Activated B cell treated with CpG ODN at 0.5 μM for 24 hours (primary cell): ENCODE results near the gene WIPI1. TPM values are rescaled to one million over a fixed set of nuclear protein-coding genes. Genes with fewer than 3 reads are reported as not detected.

Source experiments
- ATAC-seq: fragments of 200-7000 bp; cut with Tn5 transposase; one replicate; pipeline ENCODE4 v1.10.0; 2021; ENCODE audit warnings: low read depth, mild to moderate bottlenecking, moderate library complexity
- CTCF ChIA-PET: fragments of 350-600 bp; sonication (Branson Sonifier 250); formaldehyde crosslinking; loops from one replicate; lab custom pipeline; 2021; ENCODE audit warnings: antibody characterized with exemption; lab: Charles Lee
- POLR2A ChIA-PET: fragments of 350-600 bp; sonication (Branson Sonifier 250); formaldehyde crosslinking; loops from one replicate; lab custom pipeline; 2021; ENCODE audit warnings: antibody characterized with exemption; lab: Charles Lee
- DNase-seq: peaks from one replicate; pipeline ENCODE4 v3.0.0; 2022
- H3K27ac Mint-ChIP-seq: one replicate; pipeline ENCODE4 v1.8.0; 2020; ENCODE audit warnings: mixed read lengths
- H3K27me3 Mint-ChIP-seq: one replicate; pipeline ENCODE4 v1.8.0; 2021; ENCODE audit warnings: mixed read lengths
- H3K36me3 Mint-ChIP-seq: one replicate; pipeline ENCODE4 v1.8.0; 2021; ENCODE audit warnings: low read depth, mixed read lengths
- H3K4me1 Mint-ChIP-seq: one replicate; pipeline ENCODE4 v1.8.0; 2021; ENCODE audit warnings: mixed read lengths
- H3K4me3 Mint-ChIP-seq: one replicate; pipeline ENCODE4 v1.8.0; 2020; ENCODE audit warnings: mild to moderate bottlenecking, mixed read lengths
- H3K9me3 Mint-ChIP-seq: one replicate; pipeline ENCODE4 v1.8.0; 2020; ENCODE audit warnings: mixed read lengths
- intact Hi-C: fragments of 100-400 bp; cut with micrococcal nuclease; formaldehyde crosslinking; loops from one replicate; pipeline ENCODE4 v1.15.1; 2024
- total RNA-seq: library from RNA; stranded (reverse); gene quantifications from 2 replicates; pipeline ENCODE4 v1.2.3, GENCODE V29; 2022
- TF ChIP-seq, protein P1 (sequence below): fragments of 200-600 bp; IDR thresholded peaks from one replicate; pipeline ENCODE4 v1.8.0; 2022; ENCODE audit warnings: antibody characterized with exemption, mild to moderate bottlenecking

WIPI1 gene
- total RNA-seq, 1 donor from 2014 or later, result 9.8 TPM

DNA sequence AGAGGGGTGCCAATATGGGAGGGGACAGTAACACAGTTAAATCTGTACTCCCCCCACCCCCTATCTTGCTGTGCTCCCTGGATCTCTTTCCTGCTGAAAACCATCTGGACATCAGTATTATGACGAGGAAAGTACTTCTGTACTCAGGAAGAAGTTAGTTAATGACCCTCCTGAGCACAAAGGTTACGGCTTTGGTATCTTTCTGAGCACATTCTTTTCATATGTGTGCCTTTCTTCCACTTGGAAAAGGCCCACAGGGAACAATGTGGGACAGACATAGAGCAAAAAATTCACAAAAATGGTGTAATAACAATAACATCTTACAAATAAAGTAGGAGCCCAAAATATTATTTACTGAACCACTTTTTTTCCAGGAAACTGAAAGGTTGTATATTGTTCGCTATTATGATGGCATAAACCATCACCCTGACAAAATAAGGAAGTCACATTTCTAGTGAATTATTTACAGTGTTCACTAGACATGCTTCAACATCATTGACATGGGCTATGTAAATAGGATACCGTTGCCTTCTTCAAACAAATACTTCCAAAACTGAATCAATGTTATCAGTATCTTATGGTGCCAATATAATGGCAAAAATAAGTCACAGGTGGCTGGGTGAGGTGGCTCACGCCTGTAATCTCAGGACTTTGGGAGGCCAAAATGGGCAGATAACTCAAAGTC is 5.5 kb downstream of the WIPI1 start:
- CTCF ChIA-PET, result interaction anchor here (1.4 kb wide), 1 partner anchor 53 kb away, joined by 3 read pairs; no protein-coding TSS in a partner anchor
- no peak overlapping the region for H3K27ac Mint-ChIP-seq

DNA sequence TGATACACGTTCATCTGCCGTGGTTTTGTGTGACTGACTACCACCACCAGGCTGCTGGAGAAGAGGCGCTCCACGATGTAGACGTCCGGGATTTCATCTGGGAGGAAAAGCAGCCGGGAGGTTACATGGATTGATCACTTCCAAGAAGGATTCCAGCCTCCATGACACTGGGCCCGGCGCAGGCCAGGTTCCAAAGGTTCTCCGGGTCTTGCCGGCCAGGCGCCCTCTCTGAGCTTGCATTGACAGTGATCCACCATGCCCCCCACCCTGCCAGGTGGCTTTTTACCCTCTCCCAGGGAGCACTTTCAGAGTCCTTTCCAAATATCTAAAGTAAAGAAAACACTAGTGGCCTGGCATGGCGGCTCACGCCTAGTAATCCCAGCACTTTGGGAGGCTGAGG is 6.5 kb downstream of the WIPI1 start:
- TF ChIP-seq, protein P1, sequence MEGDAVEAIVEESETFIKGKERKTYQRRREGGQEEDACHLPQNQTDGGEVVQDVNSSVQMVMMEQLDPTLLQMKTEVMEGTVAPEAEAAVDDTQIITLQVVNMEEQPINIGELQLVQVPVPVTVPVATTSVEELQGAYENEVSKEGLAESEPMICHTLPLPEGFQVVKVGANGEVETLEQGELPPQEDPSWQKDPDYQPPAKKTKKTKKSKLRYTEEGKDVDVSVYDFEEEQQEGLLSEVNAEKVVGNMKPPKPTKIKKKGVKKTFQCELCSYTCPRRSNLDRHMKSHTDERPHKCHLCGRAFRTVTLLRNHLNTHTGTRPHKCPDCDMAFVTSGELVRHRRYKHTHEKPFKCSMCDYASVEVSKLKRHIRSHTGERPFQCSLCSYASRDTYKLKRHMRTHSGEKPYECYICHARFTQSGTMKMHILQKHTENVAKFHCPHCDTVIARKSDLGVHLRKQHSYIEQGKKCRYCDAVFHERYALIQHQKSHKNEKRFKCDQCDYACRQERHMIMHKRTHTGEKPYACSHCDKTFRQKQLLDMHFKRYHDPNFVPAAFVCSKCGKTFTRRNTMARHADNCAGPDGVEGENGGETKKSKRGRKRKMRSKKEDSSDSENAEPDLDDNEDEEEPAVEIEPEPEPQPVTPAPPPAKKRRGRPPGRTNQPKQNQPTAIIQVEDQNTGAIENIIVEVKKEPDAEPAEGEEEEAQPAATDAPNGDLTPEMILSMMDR, result no peak
- Mint-ChIP-seq H3K27me3 (no peaks in the 10 kb centered on the region), H3K27ac (no peak overlapping the region), H3K4me3 (no peak overlapping the region), H3K36me3 (peaks cover 21% of the 10 kb centered on the region), H3K9me3 (no peaks in the 10 kb centered on the region), H3K4me1 (no peaks in the 10 kb centered on the region)
- ChIA-PET CTCF (no interaction called here), POLR2A (interaction anchor here (0.6 kb wide), 1 partner anchor 457 kb away, joined by 3 read pairs; no protein-coding TSS in a partner anchor)
- ATAC-seq, result no peak
- no peak for DNase-seq
- intact Hi-C loops, result no loop called here

More for the DNA sequence above, 5.5 kb downstream of the WIPI1 start:
- TF ChIP-seq, protein P1, result no peak
- Mint-ChIP-seq H3K4me3 (no peak overlapping the region), H3K4me1 (peaks cover 8% of the 10 kb centered on the region), H3K36me3 (peaks cover 21% of the 10 kb centered on the region), H3K27me3 (no peaks in the 10 kb centered on the region), H3K9me3 (no peaks in the 10 kb centered on the region)
- POLR2A ChIA-PET, result no interaction called here
- ATAC-seq (no peak), DNase-seq (no peak)
- intact Hi-C loops, result no loop called here

- TF ChIP-seq, protein P1, result no peak
- no peaks in the 10 kb centered on the region for H3K4me1 Mint-ChIP-seq
- H3K27me3 Mint-ChIP-seq, result no peaks in the 10 kb centered on the region
- H3K27ac Mint-ChIP-seq, result no peak overlapping the region
- POLR2A ChIA-PET, result interaction anchor here (0.6 kb wide), 1 partner anchor 457 kb away, joined by 3 read pairs; no protein-coding TSS in a partner anchor
- CTCF ChIA-PET, result no interaction called here
- no peaks in the 10 kb centered on the region for H3K9me3 Mint-ChIP-seq
- peaks cover 21% of the 10 kb centered on the region for H3K36me3 Mint-ChIP-seq
- DNase-seq (no peak), ATAC-seq (no peak)
- no peak overlapping the region for H3K4me3 Mint-ChIP-seq
- intact Hi-C loops, result no loop called here
Measured at GRCh38 chr17:68450391-68450790, 6.9 kb downstream of the WIPI1 start.

GRCh38 chr17:68449021-68449739 is 8.1 kb downstream of the WIPI1 start:
- Mint-ChIP-seq H3K4me1 (no peaks in the 10 kb centered on the region), H3K27me3 (no peaks in the 10 kb centered on the region), H3K27ac (no peak overlapping the region), H3K9me3 (no peaks in the 10 kb centered on the region), H3K36me3 (peaks cover 21% of the 10 kb centered on the region), H3K4me3 (no peak overlapping the region)
- intact Hi-C loops, result no loop called here
- TF ChIP-seq, protein P1, result no peak
- ATAC-seq, result no peak
- POLR2A ChIA-PET, result no interaction called here
- DNase-seq, result no peak
- CTCF ChIA-PET, result no interaction called here

DNA sequence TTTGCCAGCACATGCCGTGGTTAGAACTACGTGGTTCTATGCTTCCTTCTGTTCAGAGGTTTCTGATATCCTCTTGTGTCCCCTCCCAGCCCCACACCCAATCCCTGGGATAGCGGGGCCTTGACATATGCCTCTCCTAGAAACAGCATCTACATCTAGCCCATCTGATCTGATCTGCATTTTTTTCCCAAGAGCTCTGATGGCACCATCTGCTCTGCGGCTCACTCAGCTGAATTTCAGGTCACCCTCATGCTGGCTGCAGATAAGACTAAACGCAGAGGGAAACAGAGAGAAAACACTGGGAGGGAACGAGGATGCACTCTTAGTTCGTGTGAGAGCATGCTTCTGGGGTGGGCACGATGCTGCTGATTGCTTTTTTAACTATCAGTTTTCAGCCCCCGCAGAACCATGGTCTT is 10.7 kb downstream of the WIPI1 start:
- Mint-ChIP-seq H3K36me3 (peaks cover 22% of the 10 kb centered on the region), H3K9me3 (no peaks in the 10 kb centered on the region), H3K4me1 (peaks cover 1% of the 10 kb centered on the region), H3K27ac (no peak overlapping the region), H3K4me3 (no peak overlapping the region), H3K27me3 (no peaks in the 10 kb centered on the region)
- POLR2A ChIA-PET, result interaction anchor here (0.7 kb wide), 1 partner anchor 294 kb away, joined by 3 read pairs; no protein-coding TSS in a partner anchor
- no peak for DNase-seq
- TF ChIP-seq, protein P1, result no peak
- no peak for ATAC-seq
- intact Hi-C loops, result no loop called here
- CTCF ChIA-PET, result interaction anchor here (1.2 kb wide), 1 partner anchor 427 kb away, joined by 3 read pairs; no protein-coding TSS in a partner anchor
